Prostate gland (tissue), 2 donors: ENCODE data around the gene ZNF804A. TPM values are rescaled to one million over a fixed set of nuclear protein-coding genes. Genes with fewer than 3 reads are reported as not detected.

Experiments used
- DNase-seq: peaks from one replicate; pipeline ENCODE4 v3.0.0-alpha.2; 2019; ENCODE audit warnings: low spot score
- H3K27ac ChIP-seq, 2 donors: fragments of 200-600 bp; sonication (generic); 2 replicates each; pipeline ENCODE4 v1.5.1; 2017 to 2019
- H3K27me3 ChIP-seq: fragments of 200-600 bp; sonication (generic); replicated peaks from 2 replicates; pipeline ENCODE4 v1.5.1; 2019; ENCODE audit not compliant: insufficient read depth
- H3K36me3 ChIP-seq, 2 donors: fragments of 200-600 bp; sonication (generic); 1 replicate in 1 of 2; 2 replicates in 1 of 2; pipeline versions ENCODE4 v1.5.1 to v1.8.1; 2017 to 2019
- H3K4me1 ChIP-seq: fragments of 200-600 bp; sonication (generic); replicated peaks from 2 replicates; pipeline ENCODE4 v1.5.1; 2019
- H3K4me3 ChIP-seq, 2 donors: fragments of 200-600 bp; sonication (generic); 2 replicates each; pipeline ENCODE4 v1.5.1; 2017 to 2019
- H3K9me3 ChIP-seq: fragments of 200-600 bp; sonication (generic); 2 replicates; pipeline ENCODE4 v1.5.1; 2017
- POLR2A ChIP-seq: fragments of 450-650 bp; IDR thresholded peaks from one replicate; pipeline ENCODE4 v1.6.1; 2016; ENCODE audit warnings: antibody characterized with exemption, mild to moderate bottlenecking
- POLR2AphosphoS5 ChIP-seq: sonication (generic); formaldehyde crosslinking; IDR thresholded peaks from one replicate; pipeline ENCODE4 v1.6.1; 2017; ENCODE audit warnings: antibody characterized with exemption
- WGBS: methylation state at CpG from one replicate; pipeline ENCODE4 v1.1.5; 2018; 5-methylcytosine and 5-hydroxymethylcytosine counted together
- intact Hi-C: fragments of 100-400 bp; cut with DNase I; formaldehyde crosslinking; loops from one replicate; pipeline ENCODE4 v1.14.2; 2022
- total RNA-seq, 2 donors: library from RNA; depleted of rRNA; stranded (reverse); fragments of >200 nt; gene quantifications; one replicate each; pipeline ENCODE4 v1.1.0, GENCODE V29; 2016
- TF ChIP-seq, protein P1 (sequence below), 4 experiments: fragments of 200-600 bp in 2 of 4; fragments of 450-650 bp in 2 of 4; sonication (generic) in 2 of 4; IDR thresholded peaks; 1 replicate in 3 of 4; 2 replicates in 1 of 4; pipeline ENCODE4 v1.5.1; 2016 to 2019; ENCODE audit warnings: antibody characterized with exemption in 4 of 4, mild to moderate bottlenecking in 2 of 4, moderate library complexity in 2 of 4

The ZNF804A gene
- total RNA-seq, 2 donors from 2014 or later, result 0.41 to 0.80 TPM

DNA sequence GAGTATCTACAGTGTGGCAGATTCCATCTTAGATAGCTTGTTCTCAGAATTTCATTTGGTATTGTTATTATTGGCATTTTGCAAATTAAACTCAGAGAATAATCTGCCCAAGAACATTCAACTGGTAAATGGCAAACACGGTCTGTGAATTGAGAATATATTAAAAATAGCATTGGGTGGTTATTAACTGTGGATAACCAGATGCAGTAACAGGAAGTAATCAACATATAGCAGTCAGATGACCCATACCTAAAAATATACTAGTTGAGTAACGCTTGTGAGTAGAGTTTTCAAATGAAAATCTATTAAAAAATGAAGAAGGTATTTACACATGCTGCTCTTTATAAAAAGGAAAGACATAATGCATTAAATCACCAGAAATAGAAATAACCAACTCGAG lies 129.5 kb downstream of the ZNF804A start:
- WGBS, result 73% methylated on average over 3 of the region's 3 CpGs
- no peak for DNase-seq
- TF ChIP-seq POLR2AphosphoS5, result no peak
- TF ChIP-seq, protein P1, sequence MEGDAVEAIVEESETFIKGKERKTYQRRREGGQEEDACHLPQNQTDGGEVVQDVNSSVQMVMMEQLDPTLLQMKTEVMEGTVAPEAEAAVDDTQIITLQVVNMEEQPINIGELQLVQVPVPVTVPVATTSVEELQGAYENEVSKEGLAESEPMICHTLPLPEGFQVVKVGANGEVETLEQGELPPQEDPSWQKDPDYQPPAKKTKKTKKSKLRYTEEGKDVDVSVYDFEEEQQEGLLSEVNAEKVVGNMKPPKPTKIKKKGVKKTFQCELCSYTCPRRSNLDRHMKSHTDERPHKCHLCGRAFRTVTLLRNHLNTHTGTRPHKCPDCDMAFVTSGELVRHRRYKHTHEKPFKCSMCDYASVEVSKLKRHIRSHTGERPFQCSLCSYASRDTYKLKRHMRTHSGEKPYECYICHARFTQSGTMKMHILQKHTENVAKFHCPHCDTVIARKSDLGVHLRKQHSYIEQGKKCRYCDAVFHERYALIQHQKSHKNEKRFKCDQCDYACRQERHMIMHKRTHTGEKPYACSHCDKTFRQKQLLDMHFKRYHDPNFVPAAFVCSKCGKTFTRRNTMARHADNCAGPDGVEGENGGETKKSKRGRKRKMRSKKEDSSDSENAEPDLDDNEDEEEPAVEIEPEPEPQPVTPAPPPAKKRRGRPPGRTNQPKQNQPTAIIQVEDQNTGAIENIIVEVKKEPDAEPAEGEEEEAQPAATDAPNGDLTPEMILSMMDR (IDR thresholded peaks at IDR 0.05), result no peak
- TF ChIP-seq POLR2A, result no peak
- no peak overlapping the region for H3K27ac ChIP-seq
- no peaks in the 10 kb centered on the region for H3K36me3 ChIP-seq
- H3K4me1 ChIP-seq, result no peaks in the 10 kb centered on the region
- no peaks in the 10 kb centered on the region for H3K27me3 ChIP-seq
- no peaks in the 10 kb centered on the region for H3K9me3 ChIP-seq
- intact Hi-C loops, result no loop called here
- H3K4me3 ChIP-seq, result no peak overlapping the region

- H3K27me3 ChIP-seq, result no peaks in the 10 kb centered on the region
- DNase-seq, result no peak
- H3K9me3 ChIP-seq, result no peaks in the 10 kb centered on the region
- H3K36me3 ChIP-seq, result no peaks in the 10 kb centered on the region
- H3K4me1 ChIP-seq, result no peaks in the 10 kb centered on the region
- TF ChIP-seq, protein P1 (IDR thresholded peaks at IDR 0.05), result no peak
- TF ChIP-seq POLR2AphosphoS5 (no peak), POLR2A (no peak)
- intact Hi-C loops, result no loop called here
- H3K27ac ChIP-seq, result no peak overlapping the region
- H3K4me3 ChIP-seq, result no peak overlapping the region
Observed at GRCh38 chr2:184728411-184728810, 130.1 kb downstream of the ZNF804A start.

- intact Hi-C loops, result no loop called here
- no peak for DNase-seq
- no peaks in the 10 kb centered on the region for H3K4me1 ChIP-seq
- H3K9me3 ChIP-seq, result no peaks in the 10 kb centered on the region
- WGBS, result 81% methylated on average over 3 of the region's 3 CpGs
- TF ChIP-seq POLR2A, result no peak
- no peak overlapping the region for H3K27ac ChIP-seq
- H3K27me3 ChIP-seq, result no peaks in the 10 kb centered on the region
- H3K4me3 ChIP-seq, result no peak overlapping the region
- no peaks in the 10 kb centered on the region for H3K36me3 ChIP-seq
Observed at GRCh38 chr2:184729581-184729980, 131.3 kb downstream of the ZNF804A start.

DNA sequence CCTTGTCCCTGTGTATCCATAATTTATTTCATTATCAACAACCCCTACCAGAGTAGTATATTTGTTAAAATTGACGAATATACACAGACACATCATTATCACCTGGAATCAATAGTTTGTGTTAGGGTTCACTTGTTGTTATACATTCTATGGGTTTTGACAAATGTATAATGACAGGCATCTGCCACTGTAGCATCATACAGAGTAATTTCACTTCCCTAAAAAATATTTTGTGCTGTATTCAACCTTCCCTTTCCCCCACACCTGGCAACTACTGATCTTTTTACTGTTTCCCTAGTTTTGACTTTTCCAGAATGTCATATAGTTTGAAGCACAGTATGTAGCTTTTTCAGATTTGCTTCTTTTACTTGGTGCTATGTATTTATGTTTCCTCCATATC lies 132.0 kb downstream of the ZNF804A start:
- no peak for TF ChIP-seq POLR2A
- TF ChIP-seq POLR2AphosphoS5, result no peak
- TF ChIP-seq, protein P1 (IDR thresholded peaks at IDR 0.05), result no peak
- Histone ChIP-seq H3K36me3 (no peaks in the 10 kb centered on the region), H3K4me1 (no peaks in the 10 kb centered on the region), H3K27ac (no peak overlapping the region), H3K27me3 (no peaks in the 10 kb centered on the region), H3K9me3 (no peaks in the 10 kb centered on the region), H3K4me3 (no peak overlapping the region)
- WGBS, result 89% methylated on average over 1 of the region's 1 CpG
- intact Hi-C loops, result no loop called here
- no peak for DNase-seq

DNA sequence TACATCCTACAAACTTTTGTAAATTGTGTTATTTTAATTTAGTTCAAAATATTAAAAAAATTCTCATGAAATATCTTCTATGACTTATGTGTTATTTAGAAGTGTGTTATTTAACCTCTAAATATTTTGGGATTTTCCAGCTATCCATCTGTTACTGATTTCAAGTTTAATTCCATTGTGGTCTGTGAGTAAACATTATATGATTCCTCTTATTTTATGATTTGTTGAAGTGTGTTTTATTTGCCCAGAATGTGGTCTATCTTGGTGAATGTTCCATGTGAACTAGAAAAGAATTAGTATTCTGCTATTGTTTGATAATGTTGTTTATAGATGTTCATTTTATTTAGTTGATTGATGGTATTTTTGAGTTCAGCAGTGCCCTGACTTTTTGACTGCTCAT lies 136.0 kb downstream of the ZNF804A start:
- no peak overlapping the region for H3K4me3 ChIP-seq
- no peaks in the 10 kb centered on the region for H3K9me3 ChIP-seq
- H3K4me1 ChIP-seq, result no peaks in the 10 kb centered on the region
- TF ChIP-seq POLR2AphosphoS5 (no peak), POLR2A (no peak)
- TF ChIP-seq, protein P1 (IDR thresholded peaks at IDR 0.05), result no peak
- no peaks in the 10 kb centered on the region for H3K27me3 ChIP-seq
- intact Hi-C loops, result no loop called here
- no peaks in the 10 kb centered on the region for H3K36me3 ChIP-seq
- no peak overlapping the region for H3K27ac ChIP-seq
- no peak for DNase-seq
